ENCODE results near the gene PIP5K1B.
"Not testable (repeated sequence)": the region's sequence is repeated elsewhere in the genome, so short reads cannot be mapped to it uniquely, and the experiment has no call there.

PIP5K1B gene

DNA sequence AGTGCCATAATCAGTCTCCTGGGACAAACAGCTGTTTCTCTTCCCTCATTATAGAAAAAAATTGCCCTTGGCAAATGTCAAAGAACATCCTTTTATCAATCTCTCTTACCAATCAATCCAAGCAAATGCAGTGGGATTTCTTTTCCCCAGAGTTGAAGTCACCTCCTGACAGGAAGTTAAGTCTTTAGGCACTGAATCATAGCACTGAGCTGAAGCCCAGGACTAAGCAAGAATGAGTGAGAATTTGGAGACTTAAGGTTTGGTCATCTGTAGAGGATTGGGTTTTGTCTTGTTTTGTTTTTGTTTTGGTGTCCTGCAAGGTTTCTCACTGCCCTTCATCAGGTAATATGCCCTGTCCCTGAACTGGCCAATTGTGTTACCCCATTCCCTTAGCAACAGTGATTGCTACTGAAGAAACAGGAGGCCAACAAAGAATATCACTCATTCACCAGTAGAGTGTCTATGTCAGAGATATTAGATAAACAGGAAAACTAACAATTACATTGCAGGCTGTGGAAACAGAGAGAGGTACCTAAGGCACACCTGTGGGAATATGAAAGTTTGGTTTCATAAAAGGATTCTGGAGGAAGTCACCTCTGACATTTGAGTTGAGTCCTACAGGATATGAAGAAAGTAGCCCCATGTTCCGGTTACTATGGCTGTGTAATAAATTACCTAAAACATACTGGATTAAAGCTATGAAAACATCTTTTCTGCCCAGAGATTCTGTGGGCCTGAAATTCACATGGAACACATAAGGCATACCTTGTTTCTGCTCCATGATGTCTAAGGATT is 326.0 kb downstream of the PIP5K1B start:
- DNase-seq (ENCODE audit: low read depth): no peak

DNA sequence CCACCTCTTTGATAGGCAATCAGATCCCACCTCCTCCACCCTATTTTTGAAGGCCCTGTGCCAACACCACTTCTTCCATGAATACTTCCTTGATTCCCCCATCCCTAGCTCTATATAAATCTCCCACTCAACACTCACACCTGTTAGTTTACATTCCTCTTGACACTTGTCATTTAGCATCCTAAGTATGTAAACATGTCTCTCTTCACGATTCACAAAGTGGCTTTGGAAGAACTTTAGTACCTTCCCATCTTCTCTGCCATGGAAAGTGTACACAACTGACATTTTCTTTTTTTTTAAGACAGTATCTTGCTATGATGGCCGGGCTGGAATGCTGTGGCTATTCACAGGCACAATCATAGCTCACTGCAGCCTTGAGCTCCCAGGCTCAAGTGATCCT is 329.0 kb downstream of the PIP5K1B start:
- no peak for DNase-seq (ENCODE audit: low read depth)

DNA sequence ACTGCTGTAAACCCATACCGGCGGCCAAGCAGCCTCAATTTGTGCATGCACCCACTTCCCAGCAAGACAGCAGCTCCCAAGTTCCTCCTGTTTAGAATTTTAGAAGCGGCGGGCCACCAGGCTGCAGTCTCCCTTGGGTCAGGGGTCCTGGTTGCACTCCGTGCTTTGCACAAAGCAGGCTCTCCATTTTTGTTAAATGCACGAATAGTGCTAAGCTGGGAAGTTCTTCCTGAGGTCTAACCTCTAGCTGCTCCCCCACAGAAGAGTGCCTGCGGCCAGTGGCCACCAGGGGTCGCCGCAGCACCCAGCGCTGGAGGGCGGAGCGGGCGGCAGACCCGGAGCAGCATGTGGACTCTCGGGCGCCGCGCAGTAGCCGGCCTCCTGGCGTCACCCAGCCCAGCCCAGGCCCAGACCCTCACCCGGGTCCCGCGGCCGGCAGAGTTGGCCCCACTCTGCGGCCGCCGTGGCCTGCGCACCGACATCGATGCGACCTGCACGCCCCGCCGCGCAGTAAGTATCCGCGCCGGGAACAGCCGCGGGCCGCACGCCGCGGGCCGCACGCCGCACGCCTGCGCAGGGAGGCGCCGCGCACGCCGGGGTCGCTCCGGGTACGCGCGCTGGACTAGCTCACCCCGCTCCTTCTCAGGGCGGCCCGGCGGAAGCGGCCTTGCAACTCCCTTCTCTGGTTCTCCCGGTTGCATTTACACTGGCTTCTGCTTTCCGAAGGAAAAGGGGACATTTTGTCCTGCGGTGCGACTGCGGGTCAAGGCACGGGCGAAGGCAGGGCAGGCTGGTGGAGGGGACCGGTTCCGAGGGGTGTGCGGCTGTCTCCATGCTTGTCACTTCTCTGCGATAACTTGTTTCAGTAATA is 330.6 kb downstream of the PIP5K1B start, which contains the start of gene FXN:
Gene FXN, plus strand, starts transcription at position 315 of the 871 bp plus-strand sequence. Its CDS starts 31 bp downstream, at position 346.
- peak; percentile 53 for DNase-seq (ENCODE audit: low read depth)

DNA sequence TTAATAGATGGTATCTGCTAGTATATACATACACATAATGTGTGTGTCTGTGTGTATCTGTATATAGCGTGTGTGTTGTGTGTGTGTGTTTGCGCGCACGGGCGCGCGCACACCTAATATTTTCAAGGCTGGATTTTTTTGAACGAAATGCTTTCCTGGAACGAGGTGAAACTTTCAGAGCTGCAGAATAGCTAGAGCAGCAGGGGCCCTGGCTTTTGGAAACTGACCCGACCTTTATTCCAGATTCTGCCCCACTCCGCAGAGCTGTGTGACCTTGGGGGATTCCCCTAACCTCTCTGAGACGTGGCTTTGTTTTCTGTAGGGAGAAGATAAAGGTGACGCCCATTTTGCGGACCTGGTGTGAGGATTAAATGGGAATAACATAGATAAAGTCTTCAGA is 331.3 kb downstream of the PIP5K1B start:
- DNase-seq (ENCODE audit: low read depth): no peak

DNA sequence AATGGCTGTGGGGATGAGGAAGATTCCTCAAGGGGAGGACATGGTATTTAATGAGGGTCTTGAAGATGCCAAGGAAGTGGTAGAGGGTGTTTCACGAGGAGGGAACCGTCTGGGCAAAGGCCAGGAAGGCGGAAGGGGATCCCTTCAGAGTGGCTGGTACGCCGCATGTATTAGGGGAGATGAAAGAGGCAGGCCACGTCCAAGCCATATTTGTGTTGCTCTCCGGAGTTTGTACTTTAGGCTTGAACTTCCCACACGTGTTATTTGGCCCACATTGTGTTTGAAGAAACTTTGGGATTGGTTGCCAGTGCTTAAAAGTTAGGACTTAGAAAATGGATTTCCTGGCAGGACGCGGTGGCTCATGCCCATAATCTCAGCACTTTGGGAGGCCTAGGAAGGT is 331.8 kb downstream of the PIP5K1B start:
- DNase-seq (ENCODE audit: low read depth): no peak

DNA sequence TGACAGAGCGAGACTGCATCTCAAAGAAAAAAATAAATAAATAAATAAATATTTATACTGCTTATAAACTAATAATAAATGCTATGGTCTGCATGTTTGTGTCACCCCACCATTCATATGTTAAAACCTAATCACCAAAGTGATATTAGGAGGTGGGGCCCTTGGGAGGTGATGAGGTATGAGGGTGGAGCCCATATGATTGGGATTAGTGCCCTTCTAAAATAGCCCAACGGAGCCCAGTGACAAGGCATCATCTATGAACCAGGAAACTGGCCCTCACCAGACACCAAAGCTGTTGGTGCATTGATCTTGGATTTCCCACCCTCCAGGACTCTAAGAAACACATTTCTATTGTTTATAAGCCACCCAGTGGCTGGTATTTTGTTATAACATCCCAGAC is 335.6 kb downstream of the PIP5K1B start:
- DNase-seq (ENCODE audit: low read depth): no peak

DNA sequence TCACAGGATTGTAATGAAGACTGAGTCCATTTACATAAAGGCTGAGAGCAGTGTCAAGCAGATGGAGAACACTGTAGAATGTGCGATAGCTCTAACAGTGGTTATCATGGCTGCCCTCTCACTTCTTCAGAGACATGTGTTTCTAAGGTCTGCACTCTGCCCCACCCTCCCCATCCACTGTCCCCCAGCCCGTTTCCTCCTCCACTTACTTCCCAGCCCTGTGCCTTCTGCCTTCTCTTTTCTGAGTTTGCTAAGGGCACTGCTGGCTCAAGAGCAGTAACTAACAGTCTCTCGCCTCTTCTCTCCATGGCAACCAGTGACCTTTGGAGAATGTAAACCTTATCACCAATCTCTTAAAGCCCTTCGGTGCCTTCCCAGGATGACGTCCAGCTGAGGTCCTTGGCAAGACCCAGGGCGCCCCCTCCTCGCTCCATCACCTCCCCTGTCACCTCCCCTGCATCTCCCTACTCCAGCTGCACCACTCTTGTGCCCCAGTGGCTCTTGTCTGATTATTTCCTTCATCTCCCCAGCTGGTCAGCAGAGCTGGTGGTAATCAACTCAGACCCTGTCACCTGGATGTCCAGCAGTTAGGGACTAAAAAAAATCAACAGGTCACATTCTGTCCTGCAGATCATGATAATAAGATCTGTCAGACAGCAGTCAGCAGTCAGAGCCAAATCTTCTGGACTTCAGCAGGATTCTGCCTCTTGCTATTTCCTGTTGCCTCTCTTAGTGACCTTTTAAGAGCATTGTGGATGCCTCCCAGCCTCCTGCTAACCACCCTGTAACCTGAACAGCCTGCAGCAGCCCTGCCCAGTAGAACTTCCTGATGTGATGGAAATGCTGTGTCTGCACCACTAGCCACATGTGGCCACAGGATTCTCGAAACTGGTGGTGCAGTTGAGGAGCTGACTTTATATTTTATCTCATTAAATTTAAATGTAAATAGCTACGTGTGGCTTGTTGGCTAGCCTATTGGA is 339.5 kb downstream of the PIP5K1B start:
- DNase-seq (ENCODE audit: low read depth): no peak

DNA sequence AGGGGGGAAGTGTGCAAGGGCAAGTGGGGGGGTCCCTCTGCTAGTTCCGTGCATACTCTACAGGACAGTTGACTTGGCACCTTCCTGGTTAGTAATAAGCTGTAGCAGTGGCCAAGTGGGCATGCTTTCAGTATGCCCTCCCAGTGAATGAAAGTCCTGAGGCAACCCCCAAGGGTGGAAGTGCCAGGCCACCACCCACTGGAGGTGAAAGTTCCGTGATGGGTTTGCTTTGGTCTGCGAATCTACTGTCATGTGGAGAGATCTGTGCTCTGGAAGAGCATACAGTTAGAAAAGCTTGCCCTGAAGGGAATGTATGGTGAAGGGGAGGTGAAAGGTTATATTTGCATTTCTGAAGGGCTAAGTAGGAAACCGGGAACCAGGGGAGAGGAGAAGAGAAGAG is 340.8 kb downstream of the PIP5K1B start:
- DNase-seq (ENCODE audit: low read depth): no peak

DNA sequence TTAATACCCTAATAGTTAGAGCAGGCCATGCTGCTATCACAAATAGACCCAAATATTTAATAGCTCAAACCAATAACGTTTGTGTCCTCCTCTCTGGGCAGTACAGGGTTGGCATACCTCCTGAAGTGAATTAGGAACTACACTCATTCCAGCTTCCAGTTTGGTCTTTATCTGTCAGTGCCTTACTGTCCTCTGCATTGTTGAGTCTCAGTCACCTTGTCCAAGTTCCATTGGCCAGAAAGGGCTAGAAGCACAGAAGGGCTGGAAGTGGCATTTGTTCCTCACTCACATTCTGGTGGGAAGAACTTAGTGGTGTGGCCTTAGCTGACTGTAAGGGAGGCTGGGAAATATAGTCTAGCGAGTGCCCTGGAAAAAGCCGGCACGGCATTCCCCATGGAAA is 341.7 kb downstream of the PIP5K1B start:
- no peak for DNase-seq (ENCODE audit: low read depth)

DNA sequence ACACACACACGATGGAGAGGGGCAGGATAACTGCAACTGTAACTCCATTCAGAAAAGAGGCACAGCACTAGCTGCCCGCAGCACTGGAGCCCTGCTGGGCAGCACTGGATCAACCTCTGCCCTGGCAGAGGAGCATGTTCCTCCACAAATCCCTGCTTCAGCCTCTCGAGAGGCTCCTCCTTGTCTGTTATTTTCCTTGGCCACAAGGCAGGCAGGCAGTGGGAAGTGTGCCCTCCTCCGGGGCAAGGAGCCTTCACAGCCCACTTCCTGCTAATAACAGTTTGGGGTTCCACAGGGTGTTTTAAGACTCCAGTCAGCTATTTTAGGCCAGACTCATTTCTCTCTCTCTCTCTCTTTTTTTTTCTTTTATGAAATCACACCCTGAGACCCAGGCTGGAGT is 342.3 kb downstream of the PIP5K1B start:
- DNase-seq (ENCODE audit: low read depth): no peak

DNA sequence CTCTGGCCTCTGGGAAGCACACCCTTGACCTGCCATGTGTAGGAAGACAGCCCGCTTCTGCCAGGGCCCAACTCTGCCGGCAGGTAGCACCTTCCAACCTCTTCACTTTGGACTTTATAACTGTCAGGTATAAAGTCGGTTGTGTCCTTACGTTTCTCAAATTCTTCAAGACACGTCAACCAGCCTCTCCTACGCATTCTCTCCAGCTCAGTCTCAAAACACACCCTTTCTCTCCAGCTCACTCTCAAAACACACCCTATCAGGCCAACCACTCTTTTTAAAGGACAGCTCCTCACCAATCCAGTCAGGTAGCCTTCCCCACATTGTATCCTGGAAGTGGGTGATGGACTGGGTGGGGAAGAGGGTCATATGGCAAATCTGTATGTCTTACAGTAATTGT is 344.1 kb downstream of the PIP5K1B start:
- no peak for DNase-seq (ENCODE audit: low read depth)

DNA sequence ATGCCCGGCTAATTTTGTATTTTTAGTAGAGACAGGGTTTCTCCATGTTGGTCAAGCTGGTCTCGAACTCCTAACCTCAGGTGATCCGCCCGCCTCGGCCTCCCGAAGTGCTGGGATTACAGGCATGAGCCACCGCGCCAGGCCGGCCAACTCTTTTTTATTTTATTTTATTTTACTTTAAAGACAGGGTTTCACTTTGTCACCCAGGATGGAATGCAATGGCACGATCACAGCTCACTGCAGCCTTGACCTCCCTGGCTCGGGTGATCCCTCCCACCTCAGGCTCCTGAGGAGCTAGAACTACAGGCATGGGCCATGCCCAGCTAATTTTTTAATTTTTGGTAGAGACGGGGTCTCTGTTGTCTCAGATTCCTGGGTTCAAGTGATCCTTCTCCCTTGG is 345.9 kb downstream of the PIP5K1B start:
- not testable (repeated sequence) for DNase-seq (ENCODE audit: low read depth)

DNA sequence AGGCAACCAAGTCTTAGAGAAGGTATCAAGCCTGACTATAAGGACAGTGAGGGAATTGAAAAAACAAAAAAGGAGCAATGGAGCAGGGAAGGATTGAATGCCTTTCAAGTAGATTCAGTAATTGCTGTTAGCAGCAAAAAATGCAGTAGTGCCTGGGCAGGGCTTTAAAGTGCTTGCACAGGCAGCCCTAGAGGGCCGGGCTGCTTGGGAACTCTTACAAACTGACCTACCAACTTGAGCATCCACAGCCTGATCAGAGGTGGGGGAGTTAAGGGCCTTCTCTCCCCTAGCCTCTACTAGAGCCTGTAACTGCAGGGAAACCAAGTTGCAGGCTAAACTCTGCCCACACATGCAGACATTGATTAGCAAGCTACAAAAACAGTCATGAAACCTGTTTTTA is 349.9 kb downstream of the PIP5K1B start:
- no peak for DNase-seq (ENCODE audit: low read depth)

DNA sequence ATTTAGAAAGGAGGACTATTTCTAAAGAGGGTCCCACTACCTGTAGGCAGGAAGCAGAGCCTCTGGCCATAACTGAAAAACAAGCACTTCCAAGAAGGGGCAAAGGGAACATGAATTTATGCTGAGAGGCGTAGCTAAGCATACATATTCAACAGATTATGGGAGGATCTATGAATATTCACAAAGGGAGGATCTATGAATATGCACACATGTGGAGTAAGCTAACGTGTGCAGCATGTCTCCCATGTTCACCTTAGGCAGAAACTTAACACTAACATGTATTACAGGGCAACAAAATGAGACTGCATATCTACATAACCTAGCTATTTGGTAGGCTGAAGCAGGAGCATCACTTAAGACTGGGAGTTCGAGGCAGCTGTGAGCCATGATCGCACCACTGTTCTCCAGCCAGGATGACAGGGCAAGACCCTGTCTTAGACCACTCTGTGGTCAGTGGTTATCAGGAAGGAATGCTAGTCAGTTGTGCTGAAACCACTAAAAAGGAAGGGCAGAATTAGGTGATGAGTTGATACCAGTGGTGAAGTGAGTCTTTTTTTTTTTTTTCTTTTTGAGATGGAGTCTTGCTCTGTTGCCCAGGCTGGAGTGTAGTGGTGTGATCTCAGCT is 351.3 kb downstream of the PIP5K1B start:
- no peak for DNase-seq (ENCODE audit: low read depth)

DNA sequence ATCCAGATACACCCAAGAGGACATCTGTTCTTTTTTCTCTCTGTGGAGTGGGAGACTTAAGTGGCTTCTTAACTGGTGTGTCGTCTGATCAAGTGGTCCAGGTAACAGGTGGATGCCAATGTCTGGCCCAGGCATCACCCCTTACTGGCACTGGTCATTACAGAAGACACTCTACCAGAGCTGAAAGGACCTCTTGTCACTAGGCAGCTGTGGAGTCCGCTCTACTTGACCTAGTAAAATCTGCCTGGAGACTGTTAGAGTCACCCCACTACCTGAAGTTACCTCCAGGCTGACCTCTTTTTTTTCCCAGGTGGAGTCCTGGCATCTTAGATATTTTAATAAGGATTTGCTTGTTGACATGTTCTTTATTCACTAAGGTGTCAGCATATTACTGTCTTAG is 353.1 kb downstream of the PIP5K1B start:
- DNase-seq (ENCODE audit: low read depth): no peak

Data from T-helper 22 cell (primary cell).